ENCODE results near the gene GRAP2. TPM values are rescaled to one million over a fixed set of nuclear protein-coding genes. Genes with fewer than 3 reads are reported as not detected.
"Not testable (repeated sequence)": the region's sequence is repeated elsewhere in the genome, so short reads cannot be mapped to it uniquely, and the experiment has no call there.

The GRAP2 gene
- total RNA-seq, 1 donor = 94.1 TPM

DNA sequence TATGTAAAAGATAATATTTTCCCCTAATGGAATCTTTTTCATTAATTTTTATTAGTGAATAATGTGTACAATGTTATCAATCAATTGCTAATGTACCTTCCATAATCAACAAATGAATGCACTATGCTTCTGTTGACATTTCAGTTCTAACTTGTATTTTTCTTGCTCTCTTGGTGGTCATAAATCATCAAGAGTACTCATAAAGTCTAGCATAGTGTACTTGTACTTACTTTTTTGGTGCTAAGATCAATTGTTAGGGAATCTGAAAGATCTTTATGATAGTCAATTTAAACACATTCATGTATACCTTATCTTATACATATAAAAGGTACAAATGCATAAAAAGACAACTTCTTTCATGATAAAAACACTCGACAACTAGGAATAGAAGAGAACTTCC, 17.8 kb upstream of the GRAP2 start:
- Histone ChIP-seq H3K27me3 (ENCODE audit: insufficient read depth, low read length) (no peaks in the 10 kb centered on the region), H3K4me1 (ENCODE audit: insufficient read depth, low read length) (peaks cover under 1% of the 10 kb centered on the region), H3K9me3 (ENCODE audit: low read depth, low read length) (no peaks in the 10 kb centered on the region), H3K4me3 (ENCODE audit: low read length) (no peak overlapping the region)

DNA sequence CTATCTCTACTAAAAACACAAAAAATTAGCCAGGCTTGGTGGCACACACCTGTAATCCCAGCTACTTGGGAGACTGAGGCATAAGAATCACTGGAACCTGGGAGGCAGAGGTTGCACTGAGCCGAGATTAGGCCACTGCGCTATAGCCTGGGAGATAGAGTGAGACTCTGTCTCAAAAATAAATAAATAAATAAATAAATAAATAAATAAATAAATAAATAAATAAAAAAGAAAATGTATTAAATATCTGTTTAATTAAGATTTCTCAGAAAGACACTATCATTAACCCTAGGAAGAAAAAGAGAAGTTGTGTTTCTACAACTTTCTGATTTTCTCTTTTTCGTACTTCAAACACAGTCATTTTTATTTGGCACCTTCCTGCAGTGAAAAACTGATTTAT, 11.0 kb upstream of the GRAP2 start:
- not testable (repeated sequence) for H3K27me3 ChIP-seq (ENCODE audit: insufficient read depth, low read length); H3K9me3 ChIP-seq (ENCODE audit: low read depth, low read length); H3K4me3 ChIP-seq (ENCODE audit: low read length); H3K4me1 ChIP-seq (ENCODE audit: insufficient read depth, low read length)

DNA sequence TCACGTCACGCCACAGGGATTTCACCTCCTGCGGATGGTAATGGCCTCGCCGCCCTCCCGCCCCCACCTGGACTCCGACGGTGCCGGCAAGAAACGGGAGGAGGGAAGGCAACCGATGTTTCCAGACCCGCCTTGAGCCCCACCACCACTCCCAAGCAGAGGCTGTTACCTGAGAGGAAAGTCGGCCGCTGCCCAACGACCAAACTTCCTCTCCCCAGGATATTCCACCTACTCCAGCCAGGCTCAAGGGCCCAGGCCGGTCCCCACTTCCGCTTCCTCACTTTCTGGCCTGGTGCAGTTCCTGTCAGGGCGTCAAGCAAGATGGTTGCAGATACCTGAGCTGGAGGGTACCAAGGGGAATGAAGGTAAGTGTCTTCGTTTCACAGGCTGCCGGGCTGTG, 7.4 kb upstream of the GRAP2 start, which contains the start of gene ENTHD1:
Gene ENTHD1, minus strand, starts transcription at position 235 of the 400 bp plus-strand sequence. CDS start 6,012 bp downstream, outside the sequence.
- peaks cover 20% of the 10 kb centered on the region for H3K4me1 ChIP-seq (ENCODE audit: insufficient read depth, low read length)
- no peaks in the 10 kb centered on the region for H3K9me3 ChIP-seq (ENCODE audit: low read depth, low read length)
- no peak within 1 kb of the TSS for H3K4me3 ChIP-seq (ENCODE audit: low read length)
- H3K27me3 ChIP-seq (ENCODE audit: insufficient read depth, low read length) = no peaks in the 10 kb centered on the region

DNA sequence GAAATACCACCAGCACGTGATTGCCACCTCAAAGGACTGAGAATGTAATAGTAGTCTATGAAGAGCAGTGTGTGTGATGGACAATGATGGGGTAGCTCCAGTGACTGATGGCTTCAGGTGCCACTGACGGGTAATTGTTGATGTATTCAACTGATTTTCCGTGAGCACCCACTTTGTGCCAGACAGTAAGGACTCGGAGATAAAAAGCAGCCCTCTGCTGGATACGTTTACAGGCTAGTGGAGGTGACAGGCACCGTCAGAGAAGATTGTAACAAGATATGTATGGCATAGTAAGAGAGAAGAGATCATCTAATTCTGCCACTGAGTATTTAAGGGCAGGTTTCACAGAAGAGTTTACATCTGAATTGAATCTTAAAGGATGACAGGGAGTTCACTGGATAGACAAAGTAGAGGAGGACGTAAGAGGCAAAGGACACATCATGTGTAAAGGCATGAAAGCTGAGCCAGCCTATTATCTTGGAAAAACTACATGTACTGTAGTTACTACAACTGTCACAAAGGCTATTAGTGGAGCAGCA, 6.3 kb upstream of the GRAP2 start:
- Histone ChIP-seq H3K4me1 (ENCODE audit: insufficient read depth, low read length) (peaks cover 31% of the 10 kb centered on the region), H3K4me3 (ENCODE audit: low read length) (no peak overlapping the region), H3K9me3 (ENCODE audit: low read depth, low read length) (no peaks in the 10 kb centered on the region), H3K27me3 (ENCODE audit: insufficient read depth, low read length) (no peaks in the 10 kb centered on the region)

DNA sequence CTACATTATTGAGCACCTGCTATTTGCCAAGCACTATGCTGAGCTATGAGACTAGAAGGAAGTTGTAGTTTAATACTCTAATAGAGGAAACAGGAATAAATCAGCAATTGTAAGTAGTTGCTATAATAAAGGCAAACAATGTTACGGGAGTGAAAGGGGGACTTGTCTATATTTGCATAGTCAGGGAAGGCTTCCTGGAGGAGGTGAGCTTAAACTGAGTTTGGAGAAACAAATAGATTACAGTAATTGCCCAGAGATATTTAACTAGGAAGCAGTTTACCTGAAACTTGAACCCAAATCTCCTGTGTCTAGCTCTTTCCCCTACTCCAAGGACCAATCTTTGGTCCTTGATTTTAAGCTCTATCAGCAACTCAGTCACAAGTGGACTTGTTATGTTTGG, 5.2 kb upstream of the GRAP2 start:
- peaks cover 42% of the 10 kb centered on the region for H3K4me1 ChIP-seq (ENCODE audit: insufficient read depth, low read length)
- no peaks in the 10 kb centered on the region for H3K27me3 ChIP-seq (ENCODE audit: insufficient read depth, low read length)
- no peaks in the 10 kb centered on the region for H3K9me3 ChIP-seq (ENCODE audit: low read depth, low read length)
- no peak overlapping the region for H3K4me3 ChIP-seq (ENCODE audit: low read length)

DNA sequence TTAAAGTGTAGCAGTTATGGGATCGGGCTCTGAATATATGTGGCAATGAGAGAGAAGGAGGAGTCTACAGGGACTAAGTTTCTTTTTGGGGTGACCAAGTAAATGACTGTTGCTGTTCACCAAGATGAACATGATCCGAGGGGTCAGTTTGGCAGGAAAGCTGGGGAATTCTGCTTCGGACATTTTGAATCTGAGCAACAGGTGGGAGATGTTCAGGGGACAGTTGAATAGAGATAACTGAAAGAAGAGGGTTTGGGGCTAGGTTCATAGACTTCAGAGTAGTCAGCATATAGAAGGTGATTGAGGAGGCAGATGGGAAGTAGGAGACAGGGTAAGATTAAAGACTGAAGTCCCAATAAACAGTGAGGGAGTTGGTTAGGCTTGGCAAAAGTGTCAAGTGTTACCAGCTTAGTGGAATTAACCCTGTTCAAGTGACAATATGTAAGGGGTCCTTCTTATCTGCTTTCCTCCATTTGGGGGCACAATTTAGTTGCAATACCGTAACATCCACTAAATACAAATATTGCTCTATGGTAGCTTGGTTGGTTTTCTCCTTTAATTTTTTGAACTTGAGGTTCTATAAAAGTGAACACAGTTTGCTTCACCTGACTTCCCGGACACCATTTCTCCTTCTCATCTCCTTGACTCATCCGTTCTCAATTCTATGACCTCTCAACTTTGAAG, 4.4 kb upstream of the GRAP2 start:
- peaks cover 49% of the 10 kb centered on the region for H3K4me1 ChIP-seq (ENCODE audit: insufficient read depth, low read length)
- H3K27me3 ChIP-seq (ENCODE audit: insufficient read depth, low read length) = no peaks in the 10 kb centered on the region
- no peaks in the 10 kb centered on the region for H3K9me3 ChIP-seq (ENCODE audit: low read depth, low read length)
- H3K4me3 ChIP-seq (ENCODE audit: low read length) = no peak overlapping the region

DNA sequence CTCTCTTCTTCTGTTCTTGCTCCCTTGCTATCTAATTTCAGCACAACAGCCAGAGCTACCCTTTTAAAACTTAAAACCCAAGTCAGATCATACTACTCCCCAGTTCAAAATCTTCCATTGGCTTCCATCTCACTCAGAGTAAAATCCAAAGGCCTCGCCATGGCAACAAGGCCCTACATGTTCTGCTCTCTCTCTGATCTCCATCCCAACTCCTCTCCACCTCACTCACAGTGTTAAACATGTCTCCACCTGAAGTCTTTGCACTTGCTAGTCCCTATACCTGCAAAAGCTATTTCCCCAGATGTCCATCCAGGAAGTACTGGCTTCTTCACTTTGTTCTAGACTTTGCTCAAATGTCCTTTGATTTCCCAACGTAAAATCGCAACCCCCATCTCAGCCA, 3.0 kb upstream of the GRAP2 start:
- peaks cover 41% of the 10 kb centered on the region for H3K4me1 ChIP-seq (ENCODE audit: insufficient read depth, low read length)
- H3K9me3 ChIP-seq (ENCODE audit: low read depth, low read length) = no peaks in the 10 kb centered on the region
- no peaks in the 10 kb centered on the region for H3K27me3 ChIP-seq (ENCODE audit: insufficient read depth, low read length)
- no peak overlapping the region for H3K4me3 ChIP-seq (ENCODE audit: low read length)

DNA sequence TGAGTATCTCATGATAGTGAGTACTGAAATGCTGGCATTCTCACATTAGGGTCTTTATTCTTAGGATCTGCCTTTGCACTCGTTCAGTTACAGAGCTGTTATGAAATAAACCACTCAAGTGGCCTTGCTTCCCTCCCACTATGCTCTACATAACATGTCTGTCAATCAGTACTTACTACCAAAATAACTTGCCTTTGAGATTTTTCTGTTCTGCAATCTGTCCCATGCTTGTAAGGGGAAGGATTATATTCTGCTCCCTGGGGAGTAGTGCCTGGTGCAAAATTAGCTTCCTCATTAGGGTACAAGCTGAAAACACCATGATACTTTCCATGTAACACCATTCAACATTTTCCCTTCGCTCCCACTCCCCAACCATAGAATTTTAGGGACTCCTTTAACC, 1.9 kb upstream of the GRAP2 start:
- H3K27me3 ChIP-seq (ENCODE audit: insufficient read depth, low read length) = no peaks in the 10 kb centered on the region
- H3K4me3 ChIP-seq (ENCODE audit: low read length) = no peak overlapping the region
- H3K4me1 ChIP-seq (ENCODE audit: insufficient read depth, low read length) = peaks cover 41% of the 10 kb centered on the region
- H3K9me3 ChIP-seq (ENCODE audit: low read depth, low read length) = no peaks in the 10 kb centered on the region

DNA sequence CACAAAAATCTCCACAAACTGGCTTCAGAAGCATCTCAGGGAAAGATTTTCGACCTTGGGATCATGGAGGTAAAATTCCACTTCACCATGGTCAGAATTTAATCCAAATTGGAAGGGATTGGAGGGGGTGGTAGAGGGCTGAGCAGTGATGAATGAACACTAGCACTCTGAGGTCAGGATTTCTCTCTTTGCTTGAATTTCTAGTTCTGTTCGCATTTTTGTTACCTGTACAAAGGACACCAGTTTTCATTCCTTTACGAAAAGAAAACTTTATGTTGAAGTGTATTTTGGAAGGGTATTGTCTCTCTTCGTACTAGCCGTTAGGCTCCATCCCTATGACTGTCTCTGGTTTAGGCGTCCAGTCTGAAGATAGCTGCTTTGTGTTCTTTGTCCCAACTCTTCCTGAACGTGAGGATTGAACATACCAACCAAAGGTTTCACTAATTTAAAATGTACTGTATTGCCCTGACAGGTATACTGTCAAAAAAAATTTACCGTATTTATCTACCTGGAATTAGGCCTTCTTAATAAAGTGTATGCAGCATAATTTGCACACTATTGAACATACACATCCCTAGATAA, 772 bp downstream of the GRAP2 start:
- peaks cover 41% of the 10 kb centered on the region for H3K4me1 ChIP-seq (ENCODE audit: insufficient read depth, low read length)
- peak overlapping the region; percentile 65 for H3K4me3 ChIP-seq (ENCODE audit: low read length)
- no peaks in the 10 kb centered on the region for H3K9me3 ChIP-seq (ENCODE audit: low read depth, low read length)
- H3K27me3 ChIP-seq (ENCODE audit: insufficient read depth, low read length) = no peaks in the 10 kb centered on the region

DNA sequence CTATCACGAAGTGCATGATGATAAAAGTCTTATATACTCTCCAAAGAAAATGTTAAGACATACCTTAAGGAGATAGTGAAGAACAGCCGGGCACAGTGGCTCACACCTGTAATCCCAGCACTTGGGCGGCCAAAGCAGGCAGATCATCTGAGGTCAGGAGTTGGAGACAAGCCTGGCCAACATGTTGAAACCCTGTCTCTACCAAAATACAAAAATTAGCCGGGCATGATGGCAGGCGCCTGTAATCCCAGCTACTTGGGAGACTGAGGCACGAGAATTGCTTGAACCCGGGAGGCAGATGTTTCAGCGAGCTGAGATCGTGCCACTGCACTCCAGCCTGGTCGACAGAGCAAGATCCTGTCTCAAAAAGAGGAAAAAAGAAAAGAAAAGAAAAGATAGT, 3.1 kb downstream of the GRAP2 start:
- not testable (repeated sequence) for H3K27me3 ChIP-seq (ENCODE audit: insufficient read depth, low read length); H3K9me3 ChIP-seq (ENCODE audit: low read depth, low read length)
- Histone ChIP-seq H3K4me1 (ENCODE audit: insufficient read depth, low read length) (peaks cover 30% of the 10 kb centered on the region), H3K4me3 (ENCODE audit: low read length) (peak overlapping the region; percentile 65)

DNA sequence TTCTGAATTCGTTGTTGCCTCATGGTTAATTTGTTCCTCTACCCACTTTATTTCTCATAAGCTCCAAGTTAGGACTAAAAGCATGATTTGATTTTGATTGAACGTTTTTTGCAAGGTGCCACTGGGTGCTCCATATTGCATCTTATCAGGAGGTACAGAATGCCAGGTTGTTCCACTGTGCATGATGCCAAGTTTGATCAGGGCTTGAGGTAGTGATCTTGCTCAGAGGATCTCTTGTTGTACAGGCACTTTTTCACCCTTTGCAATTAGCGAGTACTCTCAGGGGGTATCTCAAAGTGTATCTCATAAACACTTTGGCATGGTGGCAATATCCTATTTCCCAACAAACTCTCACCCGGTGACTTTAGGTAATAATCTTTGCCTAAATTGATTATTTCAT, 4.0 kb downstream of the GRAP2 start:
- Histone ChIP-seq H3K4me1 (ENCODE audit: insufficient read depth, low read length) (peaks cover 29% of the 10 kb centered on the region), H3K4me3 (ENCODE audit: low read length) (peak overlapping the region; percentile 65), H3K27me3 (ENCODE audit: insufficient read depth, low read length) (no peaks in the 10 kb centered on the region), H3K9me3 (ENCODE audit: low read depth, low read length) (no peaks in the 10 kb centered on the region)

DNA sequence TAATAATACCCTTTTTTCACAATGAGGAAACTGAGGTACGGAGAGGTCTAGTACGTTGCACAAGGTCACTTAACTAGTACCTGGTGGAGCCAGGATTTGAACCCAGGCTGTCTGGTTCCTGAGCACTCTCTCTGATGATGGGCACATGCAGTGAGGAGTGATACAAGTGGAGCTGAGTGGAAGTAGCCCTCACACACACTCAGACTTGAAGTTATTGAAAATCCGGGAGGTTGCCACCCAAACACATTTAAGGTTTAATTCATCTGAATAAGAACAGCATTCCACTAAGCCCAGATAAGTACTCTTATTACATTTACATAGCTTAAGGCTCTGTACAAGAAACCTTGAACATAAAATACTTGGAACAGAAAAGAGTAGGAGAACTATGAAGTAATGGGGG, 4.8 kb downstream of the GRAP2 start:
- peaks cover 27% of the 10 kb centered on the region for H3K4me1 ChIP-seq (ENCODE audit: insufficient read depth, low read length)
- H3K4me3 ChIP-seq (ENCODE audit: low read length) = peak overlapping the region; percentile 65
- no peaks in the 10 kb centered on the region for H3K27me3 ChIP-seq (ENCODE audit: insufficient read depth, low read length)
- H3K9me3 ChIP-seq (ENCODE audit: low read depth, low read length) = no peaks in the 10 kb centered on the region

DNA sequence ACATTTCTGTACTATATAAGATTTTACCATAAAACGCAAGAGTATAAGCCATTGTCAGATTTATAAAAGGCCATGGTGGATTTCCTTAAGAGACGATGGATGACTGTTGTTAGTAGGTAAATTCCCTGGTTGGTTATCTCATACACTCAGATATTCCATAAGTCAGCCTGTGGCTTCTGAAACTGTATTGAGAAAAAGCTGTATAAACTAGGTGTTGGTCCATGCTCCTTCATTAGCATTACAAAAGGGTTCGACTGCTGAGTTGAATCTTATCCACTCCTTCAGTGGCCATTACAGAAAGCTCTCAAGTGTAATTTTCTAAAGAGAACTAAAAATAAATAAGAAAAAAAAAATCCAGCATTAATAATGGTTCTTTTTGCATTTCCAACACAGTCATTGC, 5.3 kb downstream of the GRAP2 start:
- Histone ChIP-seq H3K9me3 (ENCODE audit: low read depth, low read length) (no peaks in the 10 kb centered on the region), H3K4me1 (ENCODE audit: insufficient read depth, low read length) (peaks cover 28% of the 10 kb centered on the region), H3K4me3 (ENCODE audit: low read length) (peak overlapping the region; percentile 65), H3K27me3 (ENCODE audit: insufficient read depth, low read length) (no peaks in the 10 kb centered on the region)

DNA sequence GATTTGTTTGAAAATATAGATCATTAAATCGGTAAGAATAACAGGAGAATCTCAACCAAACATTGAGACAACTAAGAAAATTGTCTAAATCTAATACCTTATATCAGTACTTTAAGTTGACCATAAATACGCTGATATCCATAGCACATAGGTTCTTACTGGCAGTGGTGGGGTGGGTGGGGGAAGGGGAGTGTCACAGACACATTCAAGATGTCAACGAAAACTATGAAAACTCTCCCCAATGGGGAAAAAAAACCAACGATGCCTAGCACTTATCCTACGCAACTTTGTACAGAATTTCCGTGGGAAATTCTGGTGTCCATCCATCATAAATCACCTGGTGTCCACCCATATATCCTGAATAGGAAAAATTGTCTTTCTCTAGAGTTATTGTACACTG, 6.2 kb downstream of the GRAP2 start:
- H3K4me3 ChIP-seq (ENCODE audit: low read length) = peak overlapping the region; percentile 12
- peaks cover 33% of the 10 kb centered on the region for H3K4me1 ChIP-seq (ENCODE audit: insufficient read depth, low read length)
- H3K9me3 ChIP-seq (ENCODE audit: low read depth, low read length) = no peaks in the 10 kb centered on the region
- H3K27me3 ChIP-seq (ENCODE audit: insufficient read depth, low read length) = no peaks in the 10 kb centered on the region

DNA sequence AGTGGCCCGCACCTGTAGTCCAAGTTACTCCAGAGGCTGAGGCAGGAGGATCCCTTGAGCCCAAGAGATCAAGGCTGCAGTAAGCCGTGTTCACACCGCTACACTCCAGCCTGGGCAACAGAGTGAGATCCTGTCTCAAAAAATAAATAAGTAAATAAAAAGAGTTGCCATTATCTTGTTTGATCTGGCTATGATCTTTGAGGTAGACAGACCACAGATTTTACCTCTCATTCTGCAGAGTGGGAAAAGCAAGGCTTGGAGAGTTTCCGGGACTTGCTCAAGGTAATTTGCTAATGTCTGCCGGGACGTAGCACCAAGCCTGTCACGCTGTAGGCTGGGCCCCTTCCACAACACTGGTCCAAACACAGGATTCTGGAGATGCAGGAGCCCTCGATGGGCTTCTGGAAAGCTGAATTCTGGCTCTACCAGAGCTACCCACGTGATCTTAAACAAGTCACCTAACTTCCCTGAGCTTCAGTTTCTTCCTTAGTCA, 6.8 kb downstream of the GRAP2 start:
- Histone ChIP-seq H3K4me3 (ENCODE audit: low read length) (peak overlapping the region; percentile 12), H3K9me3 (ENCODE audit: low read depth, low read length) (no peaks in the 10 kb centered on the region), H3K4me1 (ENCODE audit: insufficient read depth, low read length) (peaks cover 39% of the 10 kb centered on the region), H3K27me3 (ENCODE audit: insufficient read depth, low read length) (no peaks in the 10 kb centered on the region)

DNA sequence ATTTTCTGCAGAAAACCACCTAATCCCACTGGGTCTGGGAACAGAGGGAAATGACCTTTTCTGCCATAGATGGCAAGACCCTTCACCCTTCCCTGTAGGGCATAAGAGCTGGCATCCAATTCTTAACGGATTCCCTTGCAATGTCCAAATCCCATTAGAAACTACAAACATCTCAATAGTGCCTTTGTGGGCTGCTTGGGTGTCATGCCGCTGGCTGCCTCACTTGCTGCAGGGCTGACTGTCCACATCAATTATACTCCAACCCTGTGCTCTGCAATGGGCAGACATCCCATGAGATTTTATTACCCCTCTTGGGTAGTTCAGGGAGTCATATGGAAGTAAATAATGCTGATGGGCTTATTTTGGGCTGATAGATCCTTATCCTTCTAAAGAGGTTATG, 7.3 kb downstream of the GRAP2 start:
- H3K27me3 ChIP-seq (ENCODE audit: insufficient read depth, low read length) = no peaks in the 10 kb centered on the region
- H3K4me1 ChIP-seq (ENCODE audit: insufficient read depth, low read length) = peaks cover 43% of the 10 kb centered on the region
- no peaks in the 10 kb centered on the region for H3K9me3 ChIP-seq (ENCODE audit: low read depth, low read length)
- H3K4me3 ChIP-seq (ENCODE audit: low read length) = peak overlapping the region; percentile 12

Measured in mononuclear cell (primary cell).